GM21825 (cell line): Measurements from ENCODE around the gene TRRAP.

Experiments
- ATAC-seq: cut with Tn5 transposase; IDR thresholded peaks from one replicate; pipeline ENCODE4 v1.9.1; 2021; ENCODE audit warnings: mild to moderate bottlenecking, moderate library complexity; ENCODE audit not compliant: unreplicated experiment

TRRAP gene

GRCh38 chr7:99021941-99022560 is 143.7 kb downstream of the TRRAP start:
- no peak for ATAC-seq

GRCh38 chr7:99024066-99024465 is 145.7 kb downstream of the TRRAP start:
- ATAC-seq: no peak

- no peak for ATAC-seq
Measured at GRCh38 chr7:99027241-99027640, 148.9 kb downstream of the TRRAP start.

- ATAC-seq: no peak
Measured at GRCh38 chr7:99027841-99028240, 149.5 kb downstream of the TRRAP start.

- ATAC-seq: no peak
Measured at GRCh38 chr7:99028261-99028973, 150.1 kb downstream of the TRRAP start.

- no peak for ATAC-seq
Measured at GRCh38 chr7:99029466-99030435, 151.4 kb downstream of the TRRAP start.

- ATAC-seq: no peak
Measured at GRCh38 chr7:99030457-99030856, 152.1 kb downstream of the TRRAP start.

- no peak for ATAC-seq
Measured at GRCh38 chr7:99030951-99031350, 152.6 kb downstream of the TRRAP start.

- ATAC-seq: no peak
Measured at GRCh38 chr7:99031496-99031895, 153.2 kb downstream of the TRRAP start.

GRCh38 chr7:99032928-99033327 is 154.6 kb downstream of the TRRAP start:
- no peak for ATAC-seq

- ATAC-seq: no peak
Measured at GRCh38 chr7:99033765-99034164, 155.4 kb downstream of the TRRAP start.

- ATAC-seq: no peak
Measured at GRCh38 chr7:99034932-99035722, 156.8 kb downstream of the TRRAP start.

GRCh38 chr7:99035723-99036545 is 157.6 kb downstream of the TRRAP start:
- ATAC-seq: no peak

- ATAC-seq: no peak
Measured at GRCh38 chr7:99036546-99037111, 158.3 kb downstream of the TRRAP start.

- ATAC-seq: no peak
Measured at GRCh38 chr7:99037327-99037940, 159.1 kb downstream of the TRRAP start.

GRCh38 chr7:99038086-99038855 is 159.9 kb downstream of the TRRAP start:
- no peak for ATAC-seq

- no peak for ATAC-seq
Measured at GRCh38 chr7:99039384-99039891, 161.1 kb downstream of the TRRAP start.
